T-helper 2 cell treated with Interferon-gamma antibody and Interleukin-4, amounts not matched to agents 5 μg/mL and 100 μg/mL, for 36 hours (primary cell): ENCODE measurements around the gene SNAP91.
"Not testable (repeated sequence)": the region's sequence is repeated elsewhere in the genome, so short reads cannot be mapped to it uniquely, and the experiment has no call there.

Experiments used
- DNase-seq: peaks from one replicate; pipeline ENCODE4 v3.0.0; 2021; ENCODE audit warnings: low spot score
- H3K27ac Mint-ChIP-seq: one replicate; pipeline ENCODE4 v1.8.0; 2021; ENCODE audit warnings: mild to moderate bottlenecking, mixed read lengths
- H3K27me3 Mint-ChIP-seq: one replicate; pipeline ENCODE4 v1.8.0; 2021; ENCODE audit warnings: low read depth, mixed read lengths
- H3K36me3 Mint-ChIP-seq: one replicate; pipeline ENCODE4 v1.8.0; 2021; ENCODE audit warnings: low read depth, mixed read lengths
- H3K4me1 Mint-ChIP-seq: one replicate; pipeline ENCODE4 v1.8.0; 2021; ENCODE audit warnings: low read depth, mixed read lengths
- H3K4me3 Mint-ChIP-seq: one replicate; pipeline ENCODE4 v1.8.0; 2022; ENCODE audit warnings: mild to moderate bottlenecking, moderate library complexity, mixed read lengths
- H3K9me3 Mint-ChIP-seq: one replicate; pipeline ENCODE4 v1.8.0; 2021; ENCODE audit warnings: mixed read lengths

The SNAP91 gene

DNA sequence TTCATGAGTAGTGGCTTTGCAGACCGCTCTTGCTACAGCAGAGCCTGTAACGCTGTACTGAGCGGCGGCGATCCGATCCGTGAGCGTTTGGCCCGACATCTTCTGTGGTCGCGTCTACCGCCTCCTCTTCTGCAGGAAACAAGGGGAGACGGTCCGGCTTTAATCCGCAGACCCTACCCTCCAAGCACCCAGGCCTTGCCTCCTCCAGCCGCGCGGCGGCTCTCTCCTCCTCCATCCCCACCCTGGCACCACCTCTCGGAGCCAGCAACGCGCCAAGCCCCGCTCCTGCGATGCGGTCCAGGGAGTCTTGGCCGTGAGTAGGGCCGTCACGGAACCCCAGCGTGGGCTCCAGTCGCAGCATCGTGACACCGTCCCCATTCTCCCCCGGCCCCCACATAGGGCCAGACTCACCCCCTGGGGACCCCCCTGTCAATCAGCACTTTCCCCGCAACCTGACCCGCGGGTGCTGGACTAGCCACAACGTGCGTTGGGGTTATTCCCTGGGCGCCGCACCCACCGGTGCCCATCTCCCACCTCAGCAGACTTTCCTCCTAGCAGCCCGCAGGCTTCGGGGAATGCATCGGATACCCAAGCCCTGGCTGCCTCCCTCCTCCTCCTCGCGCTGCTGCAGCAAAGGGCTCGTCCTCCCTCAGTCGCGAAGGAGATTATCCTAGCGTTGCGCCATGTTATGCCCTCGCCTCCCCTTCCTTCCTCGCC is 914 bp downstream of the SNAP91 start:
- Mint-ChIP-seq H3K36me3 (no peaks in the 10 kb centered on the region), H3K27me3 (peaks cover 39% of the 10 kb centered on the region), H3K9me3 (peaks cover 11% of the 10 kb centered on the region), H3K27ac (no peak overlapping the region), H3K4me1 (no peaks in the 10 kb centered on the region), H3K4me3 (no peak overlapping the region)
- DNase-seq, result no peak

DNA sequence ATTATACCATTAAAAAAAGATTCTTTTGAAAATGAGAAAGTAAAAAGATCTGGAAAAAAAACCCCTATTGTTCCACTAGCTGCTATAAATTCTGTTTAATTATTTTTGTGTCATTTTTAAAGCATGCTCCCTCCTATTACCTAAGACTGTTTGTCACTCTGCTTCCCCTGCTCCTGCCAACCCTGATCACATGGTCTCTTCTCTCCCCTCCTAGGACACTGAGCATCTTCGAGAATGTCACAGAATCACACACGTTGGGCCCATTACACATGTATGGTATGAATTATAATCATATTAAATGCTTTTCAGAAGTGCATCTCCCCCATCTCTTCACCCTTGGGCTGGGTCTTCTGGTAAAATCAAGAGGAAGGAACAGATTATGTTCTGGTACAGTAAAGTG is 6.2 kb downstream of the SNAP91 start:
- H3K27ac Mint-ChIP-seq, result no peak overlapping the region
- no peaks in the 10 kb centered on the region for H3K9me3 Mint-ChIP-seq
- H3K4me1 Mint-ChIP-seq, result no peaks in the 10 kb centered on the region
- no peaks in the 10 kb centered on the region for H3K36me3 Mint-ChIP-seq
- DNase-seq, result no peak
- H3K27me3 Mint-ChIP-seq, result peaks cover 18% of the 10 kb centered on the region
- H3K4me3 Mint-ChIP-seq, result no peak overlapping the region

DNA sequence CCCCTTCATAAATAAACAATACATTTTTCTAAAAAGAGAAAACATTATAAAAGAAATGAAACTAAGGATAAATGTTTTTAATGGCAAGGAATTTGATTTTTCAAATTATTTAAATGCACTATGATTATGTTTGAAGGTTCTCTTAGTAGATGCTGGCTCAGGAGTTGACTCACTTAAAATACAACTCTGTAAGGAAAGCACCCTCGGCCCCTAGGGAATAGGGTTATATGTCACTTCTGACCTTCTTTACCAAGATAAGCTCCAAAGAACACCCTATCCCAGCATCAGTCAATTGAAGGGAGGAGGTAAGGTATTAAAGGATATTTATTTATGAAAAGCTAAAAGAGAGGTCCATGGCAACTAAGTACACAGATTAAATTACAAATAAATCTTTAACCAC is 6.8 kb downstream of the SNAP91 start:
- no peak for DNase-seq
- no peaks in the 10 kb centered on the region for H3K36me3 Mint-ChIP-seq
- no peak overlapping the region for H3K4me3 Mint-ChIP-seq
- H3K27ac Mint-ChIP-seq, result no peak overlapping the region
- H3K4me1 Mint-ChIP-seq, result no peaks in the 10 kb centered on the region
- peaks cover 12% of the 10 kb centered on the region for H3K27me3 Mint-ChIP-seq
- no peaks in the 10 kb centered on the region for H3K9me3 Mint-ChIP-seq

DNA sequence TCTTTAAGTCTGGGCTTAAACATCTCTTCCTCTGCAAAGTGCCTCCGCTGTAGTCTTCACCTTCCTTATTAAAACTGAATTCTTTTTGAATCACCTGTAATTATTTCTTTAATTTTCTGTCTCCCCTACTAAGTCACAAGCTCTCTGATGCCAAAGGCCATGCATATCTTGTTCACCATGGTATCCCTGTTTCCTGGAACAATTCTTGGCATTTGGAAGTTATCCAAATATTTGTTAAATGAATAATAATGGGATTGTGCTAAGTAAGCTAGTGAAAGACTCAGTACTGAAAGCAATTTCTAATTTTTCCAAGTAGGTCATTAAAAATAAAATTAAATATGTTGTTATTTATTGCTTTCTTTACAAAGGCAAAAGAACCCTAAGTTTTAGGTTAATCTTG is 12.2 kb downstream of the SNAP91 start:
- H3K36me3 Mint-ChIP-seq, result no peaks in the 10 kb centered on the region
- no peak overlapping the region for H3K4me3 Mint-ChIP-seq
- H3K4me1 Mint-ChIP-seq, result no peaks in the 10 kb centered on the region
- no peak overlapping the region for H3K27ac Mint-ChIP-seq
- no peaks in the 10 kb centered on the region for H3K9me3 Mint-ChIP-seq
- DNase-seq, result no peak
- no peaks in the 10 kb centered on the region for H3K27me3 Mint-ChIP-seq

DNA sequence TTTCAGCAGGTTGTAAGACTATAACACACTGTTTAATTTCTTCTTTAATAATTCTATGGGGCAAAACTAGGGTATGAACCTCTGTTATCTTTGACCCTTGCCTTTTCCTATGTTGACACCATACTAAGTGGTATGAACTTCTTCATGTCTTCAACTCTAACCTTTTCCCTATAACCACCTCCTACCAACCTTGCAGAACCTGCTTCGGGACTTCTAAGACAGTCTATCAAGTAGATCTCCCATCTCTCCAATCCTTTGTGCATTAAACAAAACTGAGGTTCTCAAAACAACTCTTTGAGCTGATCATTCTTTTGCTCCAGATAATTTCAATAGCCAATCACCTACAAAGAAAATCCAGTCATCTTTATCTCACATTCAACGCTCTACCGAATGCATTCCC is 23.4 kb downstream of the SNAP91 start:
- H3K27me3 Mint-ChIP-seq, result no peaks in the 10 kb centered on the region
- H3K9me3 Mint-ChIP-seq, result no peaks in the 10 kb centered on the region
- no peak overlapping the region for H3K4me3 Mint-ChIP-seq
- H3K36me3 Mint-ChIP-seq, result no peaks in the 10 kb centered on the region
- no peak overlapping the region for H3K27ac Mint-ChIP-seq
- H3K4me1 Mint-ChIP-seq, result no peaks in the 10 kb centered on the region
- no peak for DNase-seq

DNA sequence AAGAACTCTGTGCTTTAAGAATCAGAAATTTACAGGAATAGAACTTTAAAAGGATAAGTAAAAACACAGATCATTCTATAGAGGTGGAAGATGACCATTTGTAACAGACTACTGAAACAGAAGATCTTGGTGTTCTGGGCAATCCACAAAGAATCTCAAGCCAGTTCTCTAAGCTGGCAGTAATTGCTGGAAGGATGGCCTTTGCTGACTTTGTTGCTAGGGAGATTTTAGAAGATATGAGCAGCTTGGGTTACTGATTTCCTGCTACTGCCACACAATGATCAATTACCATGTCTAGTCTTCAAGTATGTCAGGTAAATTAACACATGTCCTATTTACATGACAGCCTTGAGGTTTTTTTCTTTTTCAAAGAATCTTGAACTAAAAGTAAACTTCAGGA is 31.1 kb downstream of the SNAP91 start:
- no peaks in the 10 kb centered on the region for H3K9me3 Mint-ChIP-seq
- no peak for DNase-seq
- H3K27ac Mint-ChIP-seq, result no peak overlapping the region
- H3K36me3 Mint-ChIP-seq, result no peaks in the 10 kb centered on the region
- H3K4me1 Mint-ChIP-seq, result no peaks in the 10 kb centered on the region
- no peak overlapping the region for H3K4me3 Mint-ChIP-seq
- H3K27me3 Mint-ChIP-seq, result no peaks in the 10 kb centered on the region

DNA sequence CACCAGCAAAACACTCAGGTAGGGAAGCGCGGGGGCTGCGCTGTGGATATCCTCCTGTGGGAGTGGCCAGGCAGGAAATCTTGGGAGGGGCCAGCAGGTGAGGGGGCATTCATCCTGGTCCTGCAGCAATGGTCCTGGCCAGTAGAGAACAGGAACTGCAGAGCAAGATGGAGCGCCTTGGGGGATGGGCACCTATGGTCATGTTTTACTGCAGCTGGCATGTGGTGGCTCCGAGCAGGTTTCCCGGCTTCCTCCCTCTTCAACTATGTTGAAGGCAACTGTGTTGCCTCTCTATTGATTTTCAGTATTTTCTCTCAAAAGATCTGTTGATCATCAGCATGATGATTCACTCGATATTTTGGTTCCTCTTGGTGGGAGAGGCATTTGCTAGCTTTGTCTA is 70.9 kb downstream of the SNAP91 start:
- Mint-ChIP-seq H3K27ac (no peak overlapping the region), H3K27me3 (no peaks in the 10 kb centered on the region), H3K9me3 (no peaks in the 10 kb centered on the region), H3K4me1 (no peaks in the 10 kb centered on the region), H3K36me3 (no peaks in the 10 kb centered on the region), H3K4me3 (no peak overlapping the region)
- no peak for DNase-seq

DNA sequence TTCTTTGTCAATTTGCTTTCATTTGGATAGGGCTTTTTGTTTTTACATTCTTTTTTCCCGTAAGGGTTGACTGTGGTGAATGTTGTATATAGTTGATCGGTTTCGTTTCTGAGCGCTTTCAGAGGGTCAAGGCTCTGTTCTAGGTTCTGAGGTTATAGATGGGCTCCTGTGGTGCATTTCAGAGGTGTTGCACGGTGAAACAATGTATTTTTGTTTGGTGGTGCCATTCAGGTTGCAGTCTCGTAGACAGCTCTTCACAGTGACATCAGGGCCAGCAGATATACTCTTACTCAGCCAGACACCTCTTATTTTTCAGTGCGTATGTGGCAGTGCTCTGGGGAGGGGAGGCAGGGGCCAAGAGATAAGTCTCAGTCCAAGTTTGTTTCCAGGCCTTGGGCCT is 72.1 kb downstream of the SNAP91 start:
- DNase-seq, result no peak
- Mint-ChIP-seq H3K4me3 (no peak overlapping the region), H3K4me1 (no peaks in the 10 kb centered on the region), H3K27me3 (no peaks in the 10 kb centered on the region), H3K36me3 (no peaks in the 10 kb centered on the region), H3K27ac (no peak overlapping the region), H3K9me3 (no peaks in the 10 kb centered on the region)

DNA sequence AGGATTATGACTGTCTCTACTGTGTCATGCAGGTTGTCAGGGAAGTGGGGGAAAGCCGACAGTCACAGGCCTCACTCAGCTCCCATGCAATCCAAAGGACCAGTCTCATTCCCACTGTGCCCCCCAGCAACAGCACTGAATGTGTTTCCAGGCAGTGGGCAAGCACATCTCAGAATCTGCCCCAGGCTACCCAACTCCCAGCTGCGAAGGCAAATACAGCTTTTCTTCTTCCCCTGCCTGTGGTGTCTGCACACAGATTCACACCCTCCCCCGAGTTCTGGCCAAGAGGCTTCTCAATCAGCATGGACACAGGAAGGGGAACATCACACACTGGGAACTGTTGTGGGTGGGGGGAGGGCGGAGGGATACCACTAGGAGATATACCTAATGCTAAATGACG is 75.3 kb downstream of the SNAP91 start:
- H3K4me1 Mint-ChIP-seq, result no peaks in the 10 kb centered on the region
- H3K9me3 Mint-ChIP-seq, result no peaks in the 10 kb centered on the region
- H3K4me3 Mint-ChIP-seq, result no peak overlapping the region
- no peaks in the 10 kb centered on the region for H3K27me3 Mint-ChIP-seq
- no peaks in the 10 kb centered on the region for H3K36me3 Mint-ChIP-seq
- H3K27ac Mint-ChIP-seq, result no peak overlapping the region
- no peak for DNase-seq

DNA sequence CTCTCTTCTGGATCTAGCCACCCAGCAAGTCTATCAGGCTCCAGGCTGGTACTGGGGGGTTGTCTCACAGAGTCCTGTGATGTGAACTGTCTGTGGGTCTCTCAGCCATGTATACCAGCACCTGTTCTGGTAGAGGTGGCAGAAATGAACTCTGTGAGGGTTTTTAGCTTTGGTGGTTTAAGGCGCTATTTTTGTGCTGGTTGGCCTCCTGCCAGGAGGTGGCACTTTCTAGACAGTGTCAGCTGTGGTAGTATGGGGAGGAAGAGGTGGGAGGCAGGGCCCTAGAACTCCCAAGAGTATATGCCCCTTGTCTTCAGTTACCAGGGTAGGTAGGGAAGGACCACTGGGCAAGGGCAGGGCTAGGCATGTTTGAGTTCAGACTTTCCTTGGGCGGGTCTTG is 75.8 kb downstream of the SNAP91 start:
- no peaks in the 10 kb centered on the region for H3K27me3 Mint-ChIP-seq
- no peak for DNase-seq
- no peaks in the 10 kb centered on the region for H3K4me1 Mint-ChIP-seq
- H3K27ac Mint-ChIP-seq, result no peak overlapping the region
- H3K9me3 Mint-ChIP-seq, result no peaks in the 10 kb centered on the region
- H3K4me3 Mint-ChIP-seq, result no peak overlapping the region
- no peaks in the 10 kb centered on the region for H3K36me3 Mint-ChIP-seq

DNA sequence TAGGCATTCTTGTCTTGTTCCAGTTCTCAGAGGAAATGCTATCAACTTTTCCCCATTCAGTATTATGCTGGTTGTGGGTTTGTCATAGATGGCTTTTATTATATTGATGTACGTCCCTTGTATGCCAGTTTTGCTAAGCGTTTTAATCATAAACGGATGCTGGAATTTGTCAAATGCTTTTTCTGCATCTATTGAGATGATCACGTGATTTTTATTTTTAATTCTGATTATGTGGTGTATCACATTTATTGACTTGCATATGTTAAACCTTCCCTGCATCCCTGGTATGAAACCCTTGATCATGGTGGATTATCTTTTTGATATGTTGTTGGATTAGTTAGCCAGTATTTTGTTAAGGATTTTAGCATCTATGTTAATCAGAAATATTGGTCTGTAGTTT is 79.0 kb downstream of the SNAP91 start:
- not testable (repeated sequence) for H3K27ac Mint-ChIP-seq, H3K27me3 Mint-ChIP-seq, H3K9me3 Mint-ChIP-seq, H3K4me3 Mint-ChIP-seq, DNase-seq, H3K4me1 Mint-ChIP-seq, H3K36me3 Mint-ChIP-seq

DNA sequence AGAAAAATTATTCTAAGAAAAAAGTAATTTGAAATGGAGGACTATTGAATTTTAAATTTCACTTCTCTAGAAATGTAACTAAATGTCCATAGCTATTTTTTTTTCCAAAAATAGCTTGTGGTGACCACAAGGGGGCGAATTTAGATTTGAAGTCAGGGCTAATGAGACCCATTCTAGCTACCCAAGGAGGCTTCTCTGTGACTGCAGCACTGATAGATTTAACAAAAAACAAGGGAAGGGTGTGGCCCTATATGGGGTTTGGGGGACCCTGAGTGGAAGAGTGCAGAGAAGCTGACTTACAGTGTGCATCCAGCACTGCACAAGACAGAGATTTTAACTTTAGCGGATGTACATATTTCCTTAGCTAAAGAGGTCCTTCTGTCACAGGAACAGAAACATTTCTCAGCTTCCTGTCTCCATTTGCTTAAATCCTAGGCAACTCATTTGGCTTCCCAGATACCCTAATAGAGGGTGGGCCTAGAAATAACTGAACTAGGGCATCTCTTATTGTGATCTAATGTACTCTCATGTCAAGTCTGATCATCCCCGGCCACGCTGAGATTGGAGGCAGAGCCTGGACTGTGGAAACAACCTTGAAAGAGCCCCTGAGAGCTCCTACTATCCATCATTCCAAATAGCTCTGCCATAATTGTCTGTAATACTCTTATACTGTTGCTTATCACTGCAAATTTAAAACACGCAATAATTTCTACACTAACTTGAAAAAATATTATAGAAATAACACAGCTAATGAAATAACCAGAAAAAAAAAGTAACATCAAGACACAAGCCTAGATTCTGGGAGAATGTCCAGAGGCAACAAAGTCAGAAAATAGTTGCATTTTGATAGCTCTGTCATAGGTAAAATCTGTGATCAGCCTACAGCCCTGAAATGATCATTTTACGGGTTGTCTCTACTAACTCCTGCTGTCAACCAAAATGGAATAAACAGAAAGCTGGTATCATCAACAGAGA is 93.6 kb downstream of the SNAP91 start:
- H3K27me3 Mint-ChIP-seq, result no peaks in the 10 kb centered on the region
- H3K36me3 Mint-ChIP-seq, result no peaks in the 10 kb centered on the region
- H3K9me3 Mint-ChIP-seq, result no peaks in the 10 kb centered on the region
- H3K4me3 Mint-ChIP-seq, result no peak overlapping the region
- no peaks in the 10 kb centered on the region for H3K4me1 Mint-ChIP-seq
- H3K27ac Mint-ChIP-seq, result no peak overlapping the region
- no peak for DNase-seq

DNA sequence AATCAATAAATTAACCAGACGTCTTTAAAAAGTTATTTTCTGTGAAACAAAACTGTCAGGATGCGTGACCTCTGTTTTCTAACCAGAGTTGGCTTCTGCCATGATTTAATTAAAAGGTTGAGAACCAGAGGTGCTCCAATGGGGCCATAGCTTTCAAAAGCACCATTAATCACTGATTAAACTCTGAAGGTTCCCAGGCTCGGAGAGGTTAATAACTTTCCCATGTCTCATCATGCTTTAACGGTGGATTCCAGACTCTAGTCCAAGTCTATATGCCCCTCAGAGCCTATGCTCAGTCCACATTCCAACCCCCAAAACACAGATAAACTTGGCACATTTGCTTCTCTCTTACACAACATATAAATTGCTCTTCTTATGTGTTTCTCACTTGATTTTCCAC is 95.5 kb downstream of the SNAP91 start:
- no peaks in the 10 kb centered on the region for H3K4me1 Mint-ChIP-seq
- no peaks in the 10 kb centered on the region for H3K9me3 Mint-ChIP-seq
- H3K36me3 Mint-ChIP-seq, result no peaks in the 10 kb centered on the region
- no peak for DNase-seq
- H3K27me3 Mint-ChIP-seq, result no peaks in the 10 kb centered on the region
- H3K27ac Mint-ChIP-seq, result no peak overlapping the region
- no peak overlapping the region for H3K4me3 Mint-ChIP-seq

DNA sequence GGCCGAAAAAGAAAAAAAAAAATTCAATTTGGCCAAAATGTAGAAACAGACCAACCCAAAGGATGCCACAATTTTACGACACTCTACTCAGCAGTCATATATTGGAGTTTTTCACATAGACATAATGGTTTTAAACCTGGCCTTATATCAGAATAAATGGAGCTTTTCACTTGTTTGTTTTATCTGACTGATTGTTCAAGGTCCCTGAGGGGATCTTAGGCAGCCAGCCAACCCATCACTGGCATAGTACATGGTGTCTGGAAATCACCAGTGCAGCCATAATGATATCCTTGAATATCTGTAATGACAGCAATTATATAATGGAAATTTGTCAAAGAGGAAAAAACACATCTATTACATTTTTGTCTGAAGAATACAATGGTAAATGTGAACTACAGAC is 99.7 kb downstream of the SNAP91 start:
- Mint-ChIP-seq H3K9me3 (no peaks in the 10 kb centered on the region), H3K27ac (no peak overlapping the region)

More for the DNA sequence above, 99.7 kb downstream of the SNAP91 start:
- no peaks in the 10 kb centered on the region for H3K27me3 Mint-ChIP-seq
- H3K4me3 Mint-ChIP-seq, result no peak overlapping the region
- H3K4me1 Mint-ChIP-seq, result no peaks in the 10 kb centered on the region
- no peak for DNase-seq
- H3K36me3 Mint-ChIP-seq, result no peaks in the 10 kb centered on the region
